Smooth muscle cell (in vitro differentiated cells): Measurements from ENCODE around the gene AKAP1. TPM values are rescaled to one million over a fixed set of nuclear protein-coding genes. Genes with fewer than 3 reads are reported as not detected.

ENCODE experiments used
- DNase-seq: peaks from one replicate; lab custom pipeline; 2025; ENCODE audit not compliant: unreplicated experiment; lab: John Stamatoyannopoulos, UW
- H2AFZ ChIP-seq: fragments of 200-600 bp; sonication (generic); 2 replicates; pipeline ENCODE4 v1.6.0; 2016; ENCODE audit warnings: antibody characterized with exemption, low read depth, mild to moderate bottlenecking
- H3F3A ChIP-seq: fragments of 200-600 bp; sonication (generic); 2 replicates; pipeline ENCODE4 v1.6.0; 2017; ENCODE audit warnings: antibody characterized with exemption, low read depth
- H3K27ac ChIP-seq: fragments of 200-600 bp; sonication (generic); 2 replicates; pipeline ENCODE4 v1.5.1; 2016; ENCODE audit warnings: low read depth, mild to moderate bottlenecking
- H3K27me3 ChIP-seq: fragments of 200-600 bp; sonication (generic); 2 replicates; pipeline ENCODE4 v1.6.1; 2016; ENCODE audit warnings: low read depth, mild to moderate bottlenecking
- H3K36me3 ChIP-seq: fragments of 200-600 bp; sonication (generic); 2 replicates; pipeline ENCODE4 v1.5.1; 2016; ENCODE audit warnings: low read depth
- H3K4me1 ChIP-seq: fragments of 200-600 bp; sonication (generic); 2 replicates; pipeline ENCODE4 v1.5.1; 2016; ENCODE audit warnings: low read depth
- H3K4me2 ChIP-seq: fragments of 200-600 bp; sonication (generic); 2 replicates; pipeline ENCODE4 v1.6.0; 2016; ENCODE audit warnings: mild to moderate bottlenecking
- H3K4me3 ChIP-seq: fragments of 200-600 bp; sonication (generic); 2 replicates; pipeline ENCODE4 v1.5.1; 2016; ENCODE audit warnings: mild to moderate bottlenecking
- H3K79me2 ChIP-seq: fragments of 200-600 bp; sonication (generic); 2 replicates; pipeline ENCODE4 v1.6.0; 2016; ENCODE audit warnings: low read depth, mild to moderate bottlenecking
- H3K9ac ChIP-seq: fragments of 200-600 bp; sonication (generic); 2 replicates; pipeline ENCODE4 v1.6.0; 2016; ENCODE audit warnings: low read depth
- H3K9me3 ChIP-seq: fragments of 200-600 bp; sonication (generic); replicated peaks from 2 replicates; pipeline ENCODE4 v1.5.1; 2016; ENCODE audit warnings: low read depth
- H4K20me1 ChIP-seq: fragments of 200-600 bp; sonication (generic); 2 replicates; pipeline ENCODE4 v1.6.0; 2016; ENCODE audit warnings: low read depth
- CTCF ChIP-seq: fragments of 200-600 bp; sonication (generic); IDR thresholded peaks from 2 replicates; pipeline ENCODE4 v1.5.1; 2017; ENCODE audit warnings: borderline replicate concordance, mild to moderate bottlenecking, antibody characterized with exemption; ENCODE audit not compliant: insufficient read depth, poor library complexity, severe bottlenecking
- WGBS: methylation state at CpG from one replicate; pipeline ENCODE4 v1.1.7; 2016; ENCODE audit warnings: low lambda C conversion rate; 5-methylcytosine and 5-hydroxymethylcytosine counted together
- polyA plus RNA-seq: library from polyadenylated mRNA; unstranded; fragments of >200 nt; fragmentation: Nextera tagmentation; extraction: Ambion mirVana; gene quantifications from 2 replicates; pipeline ENCODE4 v1.2.1, GENCODE V29; 2016
- total RNA-seq: library from RNA; depleted of rRNA; stranded (reverse); fragments of >200 nt; gene quantifications from 2 replicates; pipeline ENCODE4 v1.2.3, GENCODE V29; 2014

AKAP1 gene
- total and polyA plus RNA-seq, 2 experiments from 2014 or later, result 5.8 to 6.2 TPM

- no peak for DNase-seq
- Histone ChIP-seq H3F3A (no peaks in the 10 kb centered on the region), H3K27ac (no peak overlapping the region), H3K4me1 (no peaks in the 10 kb centered on the region), H2AFZ (no peak overlapping the region), H3K4me2 (no peak overlapping the region), H4K20me1 (no peaks in the 10 kb centered on the region), H3K27me3 (no peaks in the 10 kb centered on the region), H3K9ac (no peak overlapping the region), H3K4me3 (no peak overlapping the region), H3K79me2 (no peaks in the 10 kb centered on the region), H3K36me3 (no peaks in the 10 kb centered on the region), H3K9me3 (no peaks in the 10 kb centered on the region)
- no peak for TF ChIP-seq CTCF
These were observed 35.8 kb downstream of the AKAP1 start for GRCh38 chr17:57120814-57121213.

DNA sequence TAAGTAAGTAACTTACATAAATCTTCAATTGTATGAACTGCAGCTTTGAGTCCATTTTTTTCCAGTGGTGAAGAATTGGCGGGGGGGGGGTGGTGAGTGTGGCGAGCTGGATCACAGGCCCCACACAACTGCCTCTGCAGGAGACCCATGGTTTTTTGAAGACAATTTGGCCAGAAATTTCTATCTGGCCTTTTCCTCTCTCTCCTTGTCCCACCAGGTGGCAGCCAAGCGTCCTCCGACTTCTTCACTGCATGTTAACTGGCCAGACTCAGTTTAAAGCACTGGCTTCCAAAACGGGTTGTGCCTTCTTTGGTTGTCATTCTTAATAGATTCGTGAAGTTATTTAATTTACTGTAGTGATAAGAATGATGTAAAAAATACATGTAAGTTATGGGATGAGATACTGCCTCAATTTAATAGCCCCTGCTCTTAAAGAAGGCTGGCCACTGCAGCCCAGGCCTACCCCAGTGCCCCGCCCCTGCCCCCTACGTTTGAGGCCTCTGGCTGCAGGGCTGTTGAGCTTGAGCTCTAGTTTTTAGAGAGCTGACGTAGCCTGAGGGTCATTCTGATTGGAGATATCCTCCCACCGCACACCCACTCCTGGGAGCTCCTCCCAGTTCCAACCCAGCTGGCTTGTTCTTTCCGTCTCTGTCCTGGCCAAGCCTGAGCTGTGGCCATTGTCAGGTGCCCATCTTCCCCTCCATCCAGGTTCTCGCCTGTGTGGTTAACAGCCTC lies 36.4 kb downstream of the AKAP1 start:
- Histone ChIP-seq H3K79me2 (no peaks in the 10 kb centered on the region), H3K9ac (no peak overlapping the region), H3K27me3 (no peaks in the 10 kb centered on the region), H3K4me3 (no peak overlapping the region), H3K4me1 (no peaks in the 10 kb centered on the region), H4K20me1 (no peaks in the 10 kb centered on the region), H2AFZ (no peak overlapping the region), H3F3A (no peaks in the 10 kb centered on the region), H3K27ac (no peak overlapping the region), H3K4me2 (no peak overlapping the region), H3K9me3 (no peaks in the 10 kb centered on the region), H3K36me3 (no peaks in the 10 kb centered on the region)
- DNase-seq, result no peak
- 53% methylated on average over 12 of the region's 12 CpGs for WGBS
- peak; percentile 54 for TF ChIP-seq CTCF

GRCh38 chr17:57124053-57124452 lies 39.0 kb downstream of the AKAP1 start:
- Histone ChIP-seq H3K9me3 (no peaks in the 10 kb centered on the region), H3K27me3 (no peaks in the 10 kb centered on the region), H3K36me3 (no peaks in the 10 kb centered on the region), H4K20me1 (no peaks in the 10 kb centered on the region), H3K4me2 (no peak overlapping the region), H3F3A (no peaks in the 10 kb centered on the region), H3K79me2 (no peaks in the 10 kb centered on the region), H2AFZ (no peak overlapping the region), H3K9ac (no peak overlapping the region), H3K4me1 (no peaks in the 10 kb centered on the region), H3K4me3 (no peak overlapping the region), H3K27ac (no peak overlapping the region)
- TF ChIP-seq CTCF, result no peak
- WGBS, result 87% methylated on average over 4 of the region's 4 CpGs
- no peak for DNase-seq

GRCh38 chr17:57125406-57125805 lies 40.4 kb downstream of the AKAP1 start:
- H2AFZ ChIP-seq, result no peak overlapping the region
- no peaks in the 10 kb centered on the region for H3K27me3 ChIP-seq
- no peaks in the 10 kb centered on the region for H3K36me3 ChIP-seq
- no peak overlapping the region for H3K4me2 ChIP-seq
- no peaks in the 10 kb centered on the region for H3K79me2 ChIP-seq
- no peak overlapping the region for H3K27ac ChIP-seq
- no peak for TF ChIP-seq CTCF
- no peak overlapping the region for H3K4me3 ChIP-seq
- 97% methylated on average over 2 of the region's 2 CpGs for WGBS
- H3F3A ChIP-seq, result no peaks in the 10 kb centered on the region
- H3K9me3 ChIP-seq, result no peaks in the 10 kb centered on the region
- H3K4me1 ChIP-seq, result no peaks in the 10 kb centered on the region
- no peak overlapping the region for H3K9ac ChIP-seq
- no peak for DNase-seq
- no peaks in the 10 kb centered on the region for H4K20me1 ChIP-seq
